Fibroblast of lung (primary cell): ENCODE results near the gene NXNL2. TPM values are rescaled to one million over a fixed set of nuclear protein-coding genes. Genes with fewer than 3 reads are reported as not detected.

ENCODE experiments used
- DNase-seq, 2 donors: peaks; one replicate each; pipeline versions ENCODE4 v3.0.0 to v3.0.0-alpha.2; 2010; ENCODE audit warnings: low read depth in 2 of 2
- H2AFZ ChIP-seq: 2 replicates; pipeline ENCODE4 v1.5.1; 2012; ENCODE audit warnings: low read length, control low read depth, inconsistent platforms
- H3K27ac ChIP-seq: 2 replicates; pipeline ENCODE4 v1.5.1; 2011; ENCODE audit warnings: low read length, control low read depth; ENCODE audit not compliant: insufficient read depth
- H3K27me3 ChIP-seq: 2 replicates; pipeline ENCODE4 v1.5.1; 2011; ENCODE audit warnings: mild to moderate bottlenecking, low read length; ENCODE audit not compliant: control insufficient read depth, insufficient read depth
- H3K36me3 ChIP-seq: 2 replicates; pipeline ENCODE4 v1.5.1; 2011; ENCODE audit warnings: low read length; ENCODE audit not compliant: control insufficient read depth, insufficient read depth
- H3K4me1 ChIP-seq: 2 replicates; pipeline ENCODE4 v1.5.1; 2011; ENCODE audit warnings: low read length; ENCODE audit not compliant: control insufficient read depth, insufficient read depth; ENCODE audit errors: extremely low read depth
- H3K4me2 ChIP-seq: 2 replicates; pipeline ENCODE4 v1.5.1; 2011; ENCODE audit warnings: low read length, control low read depth; ENCODE audit not compliant: insufficient read depth; ENCODE audit errors: extremely low read depth
- H3K4me3 ChIP-seq, 4 experiments: fragments of 200-600 bp in 1 of 4; sonication (generic) in 1 of 4; replicated peaks in 1 of 4; 2 replicates each; pipeline ENCODE4 v1.5.1; 2011 to 2016; ENCODE audit warnings: low read length in 4 of 4, low read depth in 3 of 4, mild to moderate bottlenecking in 3 of 4, control low read depth in 2 of 4, inconsistent platforms in 1 of 4, mixed read lengths in 1 of 4; ENCODE audit not compliant: insufficient read depth in 1 of 4; ENCODE audit errors: control extremely low read depth in 1 of 4
- H3K79me2 ChIP-seq: 2 replicates; pipeline ENCODE4 v1.5.1; 2012; ENCODE audit warnings: mild to moderate bottlenecking, low read length, inconsistent platforms; ENCODE audit not compliant: control insufficient read depth, insufficient read depth
- H3K9ac ChIP-seq: 2 replicates; pipeline ENCODE4 v1.5.1; 2011; ENCODE audit warnings: mild to moderate bottlenecking, low read length, control low read depth; ENCODE audit not compliant: insufficient read depth
- H3K9me3 ChIP-seq: 2 replicates; pipeline ENCODE4 v1.5.1; 2012; ENCODE audit warnings: low read depth, low read length; ENCODE audit not compliant: control insufficient read depth, insufficient read depth
- H4K20me1 ChIP-seq: 2 replicates; pipeline ENCODE4 v1.5.1; 2011; ENCODE audit warnings: low read length; ENCODE audit not compliant: control insufficient read depth, insufficient read depth; ENCODE audit errors: extremely low read depth
- CTCF ChIP-seq, 2 donors: IDR thresholded peaks in 1 of 2; conservative IDR thresholded peaks in 1 of 2; 1 replicate in 1 of 2; 2 replicates in 1 of 2; pipeline ENCODE4 v1.5.1; 2011 to 2012; ENCODE audit warnings: low read length in 2 of 2, control low read depth in 1 of 2, inconsistent platforms in 1 of 2, low read depth in 1 of 2, mild to moderate bottlenecking in 1 of 2
- EZH2 ChIP-seq: IDR thresholded peaks from 2 replicates; pipeline ENCODE4 v1.5.1; 2012; ENCODE audit warnings: low read length, control low read depth, mild to moderate bottlenecking; ENCODE audit errors: missing control alignments
- polyA plus RNA-seq, 2 donors: library from polyadenylated mRNA; depleted of rRNA in 1 of 2; stranded (reverse) in 1 of 2; unstranded in 1 of 2; fragments of >200 nt; gene quantifications; 2 replicates each; pipeline ENCODE4 v1.2.1, GENCODE V29; 2011 to 2012; ENCODE audit warnings: missing spikeins in 1 of 2
- total RNA-seq: library from RNA; depleted of rRNA; stranded (reverse); fragments of >200 nt; gene quantifications from 2 replicates; pipeline ENCODE4 v1.2.1, GENCODE V29; 2014

NXNL2 gene
- total and polyA plus RNA-seq, 2 donors (not counting 1 experiment from before 2014, with no cell fraction given) = 0.50 to 1.3 TPM

GRCh38 chr9:88533951-88534455 lies 975 bp upstream of the NXNL2 start:
- no peaks in the 10 kb centered on the region for H3K9me3 ChIP-seq
- peak overlapping the region; percentile 79 for H3K27ac ChIP-seq
- peak; percentile 32 to 67 for DNase-seq
- H3K79me2 ChIP-seq = peaks cover 16% of the 10 kb centered on the region
- H3K4me3 ChIP-seq = peak overlapping the region; percentile 64 to 78 (median 72)
- H3K4me2 ChIP-seq = peak overlapping the region; percentile 89
- H3K27me3 ChIP-seq = no peaks in the 10 kb centered on the region
- peak overlapping the region; percentile 55 for H2AFZ ChIP-seq
- H3K9ac ChIP-seq = peak overlapping the region; percentile 71
- TF ChIP-seq CTCF (conservative IDR thresholded peaks at IDR 0.05 in 1 of 2, IDR thresholded peaks at IDR 0.05 in 1 of 2; ENCODE audit: low read depth in 1 of 2, low read length in 2 of 2) = peak; percentile 11 to 18
- no peak for TF ChIP-seq EZH2
- H3K4me1 ChIP-seq = peaks cover 25% of the 10 kb centered on the region
- H4K20me1 ChIP-seq = no peaks in the 10 kb centered on the region
- H3K36me3 ChIP-seq = no peaks in the 10 kb centered on the region

GRCh38 chr9:88535226-88536022 lies 446 bp downstream of the NXNL2 start:
- Histone ChIP-seq H2AFZ (peak overlapping the region; percentile 73), H3K36me3 (no peaks in the 10 kb centered on the region), H3K4me1 (peaks cover 16% of the 10 kb centered on the region), H3K9me3 (no peaks in the 10 kb centered on the region), H4K20me1 (no peaks in the 10 kb centered on the region), H3K27me3 (no peaks in the 10 kb centered on the region), H3K27ac (peak overlapping the region; percentile 46), H3K4me3 (peak overlapping the region; percentile 58 to 64 (median 62)), H3K9ac (peak overlapping the region; percentile 66), H3K4me2 (peak overlapping the region; percentile 78), H3K79me2 (peaks cover 16% of the 10 kb centered on the region)
- no peak for TF ChIP-seq CTCF (conservative IDR thresholded peaks at IDR 0.05 in 1 of 2, IDR thresholded peaks at IDR 0.05 in 1 of 2; ENCODE audit: low read depth in 1 of 2, low read length in 2 of 2)
- TF ChIP-seq EZH2 = no peak
- peak in 1 of 2 donors; percentile 18 for DNase-seq

- H2AFZ ChIP-seq = no peak overlapping the region
- peak in 1 of 2 donors; percentile 45 for DNase-seq
Measured at GRCh38 chr9:88536023-88536324, 996 bp downstream of the NXNL2 start.

More at GRCh38 chr9:88536023-88536324, 996 bp downstream of the NXNL2 start:
- H3K27ac ChIP-seq = peak overlapping the region; percentile 46
- peaks cover 16% of the 10 kb centered on the region for H3K79me2 ChIP-seq
- peak overlapping the region in 3 of 4 experiments; percentile 5 to 64 (median 58) for H3K4me3 ChIP-seq
- no peaks in the 10 kb centered on the region for H3K27me3 ChIP-seq
- peak overlapping the region; percentile 66 for H3K9ac ChIP-seq
- H4K20me1 ChIP-seq = no peaks in the 10 kb centered on the region
- peak overlapping the region; percentile 21 for H3K4me2 ChIP-seq
- H3K36me3 ChIP-seq = no peaks in the 10 kb centered on the region
- H3K4me1 ChIP-seq = peaks cover 12% of the 10 kb centered on the region
- no peak for TF ChIP-seq CTCF (conservative IDR thresholded peaks at IDR 0.05 in 1 of 2, IDR thresholded peaks at IDR 0.05 in 1 of 2; ENCODE audit: low read depth in 1 of 2, low read length in 2 of 2)
- TF ChIP-seq EZH2 = no peak
- H3K9me3 ChIP-seq = no peaks in the 10 kb centered on the region
